ENCODE measurements around the gene TMEM44.

Gene TMEM44

DNA sequence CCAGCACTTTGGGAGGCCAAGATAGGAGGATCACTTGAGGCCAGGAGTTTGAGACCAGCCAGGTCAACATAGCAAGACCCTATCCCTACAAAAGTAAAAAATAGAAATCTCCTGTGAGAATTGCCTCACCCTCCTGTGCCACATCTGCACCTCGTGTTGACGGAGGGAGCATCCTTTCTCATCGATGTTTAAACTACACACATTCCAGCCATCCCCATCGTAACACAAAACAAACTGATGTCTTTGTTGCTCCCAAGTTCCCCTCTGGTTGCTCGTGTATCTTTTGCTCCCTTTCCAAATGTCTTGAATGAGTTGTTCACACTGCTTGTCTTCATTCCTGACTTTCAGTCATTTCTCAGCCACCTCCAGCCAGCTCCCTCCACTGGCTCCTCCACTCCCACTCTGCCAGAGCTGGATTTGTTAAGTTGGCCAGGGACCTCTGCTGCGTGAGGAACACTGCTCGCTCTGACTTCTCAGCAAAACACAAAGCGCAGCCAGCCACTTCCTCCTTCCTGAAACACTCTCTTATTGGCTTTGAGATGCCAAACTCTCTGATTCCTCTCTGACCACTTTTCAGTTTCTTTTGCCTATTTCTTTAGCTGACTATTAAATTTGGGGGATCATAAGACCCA is 92.8 kb downstream of the TMEM44 start:
- no peak for TF ChIP-seq CTCF (IDR thresholded peaks at IDR 0.05; ENCODE audit: control extremely low read depth, extremely low read depth, low read depth, missing control alignments)
- CTCF ChIA-PET, result interaction anchor here (1.2 to 2.0 kb wide), 2 partner anchors 11 to 63 kb away, joined by 3 to 5 read pairs; no protein-coding TSS in a partner anchor
- DNase-seq (ENCODE audit: extremely low spot score), result no peak
- POLR2A ChIA-PET, result no interaction called here

GRCh38 chr3:194539498-194539897 is 93.7 kb downstream of the TMEM44 start:
- CTCF ChIA-PET, result no interaction called here
- TF ChIP-seq CTCF (IDR thresholded peaks at IDR 0.05; ENCODE audit: control extremely low read depth, extremely low read depth, low read depth, missing control alignments), result no peak
- POLR2A ChIA-PET, result no interaction called here
- no peak for DNase-seq (ENCODE audit: extremely low spot score)

- no peak for DNase-seq (ENCODE audit: extremely low spot score)
- ChIA-PET CTCF (no interaction called here), POLR2A (no interaction called here)
- TF ChIP-seq CTCF (IDR thresholded peaks at IDR 0.05; ENCODE audit: control extremely low read depth, extremely low read depth, low read depth, missing control alignments), result no peak
Observed at GRCh38 chr3:194537732-194538247, 95.4 kb downstream of the TMEM44 start.

Data from GM10248 (cell line).